ENCODE measurements around the gene SLC16A12.
A peak's percentile ranks its signal among the peaks of the same experiment; 100 is the strongest.
"Not testable (repeated sequence)": the region's sequence is repeated elsewhere in the genome, so short reads cannot be mapped to it uniquely, and the experiment has no call there.

The SLC16A12 gene

DNA sequence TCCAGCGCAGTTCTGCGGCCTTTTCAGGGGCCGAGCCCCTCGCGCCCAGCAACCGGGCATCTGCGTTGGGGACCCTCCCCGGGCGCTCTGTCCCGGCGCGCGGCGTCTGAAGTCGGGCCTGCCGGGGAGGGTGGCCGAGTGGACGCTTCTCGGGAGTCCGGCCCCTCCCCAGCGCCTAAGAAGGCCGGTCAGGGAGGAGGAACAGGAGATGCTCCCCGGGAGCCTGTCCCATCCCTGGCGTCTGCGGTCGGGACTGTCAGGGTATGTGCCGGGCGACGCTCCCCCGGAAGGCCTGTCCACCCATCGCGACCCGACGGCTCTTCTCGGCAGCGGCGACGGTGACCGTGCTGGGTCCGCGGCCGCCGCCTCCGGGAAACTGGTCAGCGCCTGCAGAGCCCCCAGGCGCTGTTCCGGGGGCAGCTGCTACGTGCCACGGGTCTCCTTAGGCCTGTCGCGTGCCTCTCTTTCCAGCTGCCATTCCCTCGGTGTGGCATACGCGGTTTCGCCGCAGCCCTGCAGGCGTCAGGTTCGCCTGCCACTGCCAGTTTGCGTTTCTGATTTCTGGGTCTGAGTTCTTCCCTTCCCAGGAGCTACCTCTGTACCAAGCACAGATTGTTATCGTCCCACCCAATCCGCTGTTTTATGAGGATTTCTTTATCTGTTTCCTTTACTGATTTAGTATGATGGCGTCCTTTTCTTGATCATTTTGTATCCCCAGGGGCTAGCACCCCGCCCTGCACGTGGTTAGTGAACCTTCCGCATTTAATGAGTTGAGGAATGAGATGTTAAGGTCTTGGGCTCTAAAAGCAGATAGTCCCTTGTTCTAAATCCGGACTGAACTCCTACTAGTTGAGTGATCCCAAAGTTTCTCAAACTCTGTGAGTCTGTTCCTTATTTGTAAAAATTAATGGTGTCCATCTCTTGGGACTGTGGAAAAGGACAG lies 120.2 kb downstream of the SLC16A12 start:
- no peak for DNase-seq

DNA sequence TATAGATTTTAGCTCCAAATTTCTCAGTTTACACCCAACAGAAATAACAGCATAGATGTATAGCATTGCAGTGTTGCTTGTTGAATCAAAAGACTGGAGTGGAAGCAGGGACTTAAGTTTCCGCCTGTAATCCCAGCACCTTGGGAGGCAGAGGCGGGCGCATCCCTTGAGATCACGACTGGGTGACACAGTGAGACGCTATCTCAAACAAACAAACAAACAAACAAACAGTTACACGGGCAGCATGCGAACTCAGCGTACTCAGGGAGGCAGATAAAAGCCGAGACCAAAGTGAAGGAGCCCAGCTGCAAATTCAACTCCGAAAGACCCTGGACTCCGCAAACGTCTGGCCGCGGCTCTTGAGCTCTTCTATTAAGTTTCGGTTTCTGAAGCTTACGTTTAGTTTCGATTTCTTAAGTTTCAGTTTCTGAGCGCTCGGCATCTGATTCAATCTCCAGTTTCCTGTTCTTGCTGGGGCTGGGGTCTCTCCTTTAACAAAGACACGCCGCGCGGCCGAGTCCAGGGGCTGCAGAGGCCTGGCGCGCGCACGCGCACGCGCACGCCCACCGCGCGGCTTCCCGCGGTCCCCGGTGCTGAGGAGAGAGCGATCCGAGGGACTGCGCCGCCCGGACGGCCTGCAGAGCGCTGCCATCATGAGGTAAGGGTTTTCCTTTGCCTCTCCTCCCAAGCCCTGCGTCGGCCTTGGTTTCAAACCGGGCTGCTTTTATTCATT lies 121.1 kb downstream of the SLC16A12 start, which contains the start of gene IFIT5:
IFIT5 (plus strand) TSS at position 423 of the 733 bp plus-strand sequence; CDS start at position 654, 231 bp downstream.
- DNase-seq, result no peak

DNA sequence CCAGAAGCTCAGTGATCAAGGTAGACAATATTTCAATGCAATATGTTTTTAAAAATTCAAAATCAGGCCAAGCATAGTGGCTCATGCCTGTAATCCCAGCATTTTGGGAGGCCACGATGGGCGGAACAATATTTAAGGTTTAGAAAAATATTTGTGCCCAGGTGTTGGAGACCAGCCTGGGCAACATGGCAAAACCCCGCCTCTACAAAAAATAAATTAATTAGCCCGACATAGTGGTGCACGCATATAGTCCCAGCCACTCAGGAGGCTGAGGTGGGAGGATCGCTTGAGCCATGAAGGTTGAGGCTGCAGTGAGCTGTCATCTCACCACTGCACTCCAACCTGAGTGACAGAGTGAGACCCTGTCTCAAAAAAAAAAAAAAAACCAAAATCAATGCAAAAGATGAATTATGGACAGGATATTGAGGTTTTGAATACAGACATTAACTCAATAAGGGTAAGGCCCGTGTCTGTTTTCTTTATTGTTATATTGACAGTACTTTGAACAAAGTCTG lies 121.9 kb downstream of the SLC16A12 start:
- DNase-seq, result no peak

DNA sequence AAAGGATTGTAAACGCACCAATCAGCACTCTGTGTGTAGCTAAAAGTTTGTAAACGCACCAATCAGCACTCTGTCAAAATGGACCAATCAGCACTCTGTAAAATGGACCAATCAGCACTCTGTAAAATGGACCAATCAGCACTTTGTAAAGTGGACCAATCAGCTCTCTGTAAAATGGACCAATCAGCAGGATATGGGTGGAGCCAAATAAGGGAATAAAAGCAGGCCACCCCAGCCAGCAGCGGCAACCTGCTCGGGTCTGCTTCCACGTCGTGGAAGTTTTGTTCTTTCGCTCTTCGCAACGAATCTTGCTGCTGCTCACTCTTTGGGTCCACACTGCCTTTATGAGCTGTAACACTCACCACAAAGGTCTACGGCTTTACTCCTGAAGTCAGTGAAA lies 123.1 kb downstream of the SLC16A12 start:
- not testable (repeated sequence) for DNase-seq

DNA sequence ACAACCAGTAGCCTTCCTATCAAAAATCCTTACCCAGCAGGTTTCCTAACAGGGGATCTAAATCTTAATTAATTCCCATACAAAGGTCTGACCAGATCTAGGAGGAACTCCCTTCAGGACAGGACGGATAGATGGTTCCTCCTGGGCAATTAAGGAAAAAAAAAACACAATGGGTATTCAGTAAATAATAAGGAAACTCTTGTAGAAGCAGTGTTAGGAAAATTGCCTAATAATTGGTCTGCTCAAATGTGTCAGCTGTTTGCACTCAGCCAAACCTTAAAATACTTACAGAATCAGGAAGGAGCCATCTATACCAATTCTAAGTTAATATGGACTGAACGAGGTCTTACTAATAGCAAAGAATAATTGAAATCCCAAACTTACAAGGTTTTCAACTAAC lies 124.3 kb downstream of the SLC16A12 start:
- DNase-seq, result not testable (repeated sequence)

GRCh38 chr10:89410551-89410950 lies 124.8 kb downstream of the SLC16A12 start:
- not testable (repeated sequence) for DNase-seq

DNA sequence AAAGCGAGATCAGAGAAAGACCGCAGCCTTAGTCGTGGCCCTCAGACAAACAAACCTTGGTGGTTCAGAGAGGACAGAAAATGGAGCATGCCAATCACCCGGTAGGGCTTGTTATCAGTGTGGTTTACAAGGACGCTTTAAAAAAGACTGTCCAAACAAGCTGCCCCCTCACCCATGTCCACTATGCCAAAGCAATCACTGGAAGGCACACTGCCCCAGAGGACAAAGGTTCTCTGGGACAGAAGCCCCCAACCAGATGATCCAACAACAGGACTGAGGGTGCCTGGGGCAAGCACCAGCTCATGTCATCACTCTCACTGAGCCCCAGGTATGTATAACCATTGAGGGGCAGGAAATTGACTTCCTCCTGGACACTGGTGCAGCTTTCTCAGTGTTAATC lies 126.1 kb downstream of the SLC16A12 start:
- not testable (repeated sequence) for DNase-seq

DNA sequence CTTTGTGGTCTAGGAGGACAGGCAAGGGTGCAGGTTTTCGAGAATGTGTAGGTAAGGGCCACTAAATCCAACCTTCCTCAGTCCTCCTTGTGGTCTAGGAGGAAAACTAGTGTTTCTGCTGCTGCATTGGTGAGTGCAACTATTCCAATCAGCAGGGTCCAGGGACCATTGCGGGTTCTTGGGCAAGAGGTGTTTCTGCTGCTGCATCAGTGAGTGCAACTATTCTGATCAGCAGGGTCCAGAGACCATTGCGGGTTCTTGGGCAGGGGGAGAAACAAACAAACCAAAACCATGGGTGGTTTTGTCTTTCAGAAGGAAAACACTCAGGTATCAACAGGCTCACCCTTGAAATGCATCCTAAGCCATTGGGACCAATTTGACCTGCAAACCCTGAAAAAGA lies 127.6 kb downstream of the SLC16A12 start:
- DNase-seq, result not testable (repeated sequence)

GRCh38 chr10:89406178-89406577 lies 129.2 kb downstream of the SLC16A12 start:
- DNase-seq, result not testable (repeated sequence)

DNA sequence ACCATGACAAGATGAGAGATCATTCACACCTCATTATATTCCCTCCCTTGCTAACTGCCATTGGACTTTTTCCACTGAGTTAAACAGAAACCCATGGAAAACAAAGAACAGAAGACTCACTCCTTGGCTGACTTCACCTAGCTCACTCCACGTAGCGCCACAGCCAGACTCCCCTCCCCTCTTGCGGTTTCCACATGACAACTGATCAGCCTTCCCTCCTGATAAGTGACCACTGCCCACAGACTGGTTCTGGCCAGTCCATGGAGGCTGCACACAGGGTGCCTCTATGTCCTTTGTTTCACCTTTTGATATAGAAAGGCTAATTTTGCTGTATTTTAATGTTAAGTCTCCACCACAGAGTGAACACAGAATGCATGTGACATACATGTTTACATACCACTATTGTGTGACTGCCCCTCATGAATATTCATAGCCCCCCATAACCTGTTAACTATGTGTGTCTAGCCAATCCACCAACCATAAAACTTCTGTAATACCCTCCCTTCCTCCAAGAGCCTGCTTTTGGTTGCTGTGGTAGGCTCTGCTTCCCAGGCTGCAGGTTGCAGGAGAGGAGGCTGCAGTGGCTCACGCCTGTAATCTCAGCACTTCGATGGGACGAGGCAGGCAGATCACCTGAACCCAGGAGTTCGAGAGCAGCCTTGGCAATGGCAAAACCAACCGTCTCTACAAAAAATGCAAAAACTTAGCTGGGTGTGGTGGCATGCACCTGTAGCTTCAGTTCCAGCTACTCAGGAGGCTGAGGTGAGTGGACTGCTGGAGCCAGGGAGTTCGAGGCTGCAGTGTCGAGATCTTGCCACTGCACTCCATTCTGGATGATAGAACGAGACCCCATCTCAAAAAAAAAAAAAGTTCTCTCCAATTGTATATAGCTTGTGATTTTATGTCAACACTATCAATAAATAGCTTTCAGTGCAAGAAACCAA lies 131.0 kb downstream of the SLC16A12 start:
- DNase-seq, result no peak

- no peak for DNase-seq
Observed at GRCh38 chr10:89403043-89403442, 132.4 kb downstream of the SLC16A12 start.

DNA sequence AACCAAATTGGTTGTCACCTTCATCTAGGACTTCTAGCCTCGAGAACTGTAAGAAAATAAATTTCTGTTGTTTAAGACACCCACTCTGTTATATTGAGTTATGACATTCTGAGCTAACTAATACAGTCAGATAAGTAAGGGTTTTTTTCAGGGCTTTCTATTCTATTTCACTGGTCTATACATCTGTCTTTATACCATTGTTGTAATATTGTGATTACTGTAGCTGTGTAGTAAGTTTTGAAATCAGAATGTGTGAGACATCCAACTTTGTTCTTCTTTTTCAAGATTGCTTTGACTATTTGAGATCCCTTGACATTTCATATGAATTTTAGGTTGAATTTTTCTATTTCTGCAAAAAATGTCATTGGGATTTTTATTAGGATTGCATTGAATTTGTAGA lies 135.4 kb downstream of the SLC16A12 start:
- DNase-seq, result no peak

- no peak for DNase-seq
Observed at GRCh38 chr10:89398003-89398749, 137.2 kb downstream of the SLC16A12 start.

GRCh38 chr10:89395141-89395540 lies 140.3 kb downstream of the SLC16A12 start:
- DNase-seq, result no peak

DNA sequence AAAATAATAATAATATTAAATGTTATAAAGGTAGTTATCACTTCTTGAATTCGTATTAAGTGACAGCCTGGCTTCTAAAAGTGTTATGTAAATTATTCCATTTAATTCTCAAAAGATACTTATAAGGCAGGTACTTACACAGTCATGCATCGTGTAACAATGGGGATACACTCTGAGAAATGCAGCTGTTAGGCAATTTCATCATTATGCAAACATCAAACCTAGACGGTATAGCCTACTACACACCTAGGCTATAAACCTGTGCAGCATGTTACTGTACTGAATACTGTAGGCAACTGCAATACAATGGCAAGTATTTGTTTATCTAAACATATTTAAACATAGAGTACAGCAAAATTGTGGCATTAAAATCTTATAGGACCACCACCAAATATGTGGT lies 141.5 kb downstream of the SLC16A12 start:
- DNase-seq, result no peak

GRCh38 chr10:89392974-89393373 lies 142.4 kb downstream of the SLC16A12 start:
- peak; percentile 38 for DNase-seq

DNA sequence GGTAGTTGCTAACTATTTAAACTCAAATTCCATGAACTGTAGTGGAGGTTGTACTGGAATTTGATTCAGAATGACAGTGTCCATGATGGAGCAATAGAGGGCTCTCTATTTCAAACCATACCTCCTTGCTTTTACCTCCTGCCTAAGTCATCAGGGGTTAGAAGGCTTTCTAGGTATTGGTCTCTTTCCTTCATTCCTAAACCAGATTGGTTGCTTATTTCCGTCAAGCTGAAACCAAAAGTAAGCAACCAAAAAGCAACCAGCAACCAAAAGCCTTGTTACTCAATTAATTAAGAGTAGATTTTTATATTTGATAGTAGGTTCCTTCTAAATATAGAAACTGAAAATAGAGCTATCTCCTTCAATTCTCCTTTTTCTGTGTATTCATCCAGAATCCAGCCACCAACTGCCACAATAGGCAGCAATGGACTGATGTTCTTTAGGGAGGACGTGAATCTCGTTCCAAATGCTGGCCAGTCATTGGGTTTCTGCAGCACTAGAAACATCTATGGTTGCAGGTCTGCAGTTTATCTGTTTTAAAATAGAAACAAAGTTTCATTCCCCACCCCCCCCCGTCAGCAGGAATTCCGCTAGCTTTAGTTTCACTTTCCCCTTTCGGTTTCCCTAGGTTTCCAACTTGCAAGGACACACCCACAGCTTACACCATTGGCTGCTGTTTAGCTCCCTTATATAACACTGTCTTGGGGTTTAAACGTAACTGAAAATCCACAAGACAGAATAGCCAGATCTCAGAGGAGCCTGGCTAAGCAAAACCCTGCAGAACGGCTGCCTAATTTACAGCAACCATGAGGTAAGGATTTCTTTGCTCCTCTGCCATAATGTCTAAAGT lies 143.3 kb downstream of the SLC16A12 start, which contains the start of gene IFIT1:
IFIT1 (plus strand) TSS at position 717 of the 850 bp plus-strand sequence; CDS start at position 807, 90 bp downstream.
- DNase-seq, result peak; percentile 37

DNA sequence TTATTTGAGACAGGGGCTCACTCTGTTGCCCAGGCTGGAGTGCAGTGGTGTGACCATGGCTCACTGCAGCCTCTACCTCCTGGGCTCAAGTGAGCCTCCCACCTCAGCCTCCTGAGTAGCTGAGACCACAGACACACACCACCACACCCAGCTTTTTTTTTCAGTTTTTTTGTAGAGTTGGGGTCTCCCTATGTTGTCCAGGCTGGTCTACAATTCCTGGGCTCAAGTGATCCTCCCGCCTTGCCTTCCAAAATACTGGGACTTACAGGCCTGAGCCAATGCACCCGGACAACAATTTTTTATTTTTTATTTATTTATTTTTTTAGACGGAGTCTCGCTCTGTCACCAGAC lies 144.2 kb downstream of the SLC16A12 start:
- not testable (repeated sequence) for DNase-seq

DNA sequence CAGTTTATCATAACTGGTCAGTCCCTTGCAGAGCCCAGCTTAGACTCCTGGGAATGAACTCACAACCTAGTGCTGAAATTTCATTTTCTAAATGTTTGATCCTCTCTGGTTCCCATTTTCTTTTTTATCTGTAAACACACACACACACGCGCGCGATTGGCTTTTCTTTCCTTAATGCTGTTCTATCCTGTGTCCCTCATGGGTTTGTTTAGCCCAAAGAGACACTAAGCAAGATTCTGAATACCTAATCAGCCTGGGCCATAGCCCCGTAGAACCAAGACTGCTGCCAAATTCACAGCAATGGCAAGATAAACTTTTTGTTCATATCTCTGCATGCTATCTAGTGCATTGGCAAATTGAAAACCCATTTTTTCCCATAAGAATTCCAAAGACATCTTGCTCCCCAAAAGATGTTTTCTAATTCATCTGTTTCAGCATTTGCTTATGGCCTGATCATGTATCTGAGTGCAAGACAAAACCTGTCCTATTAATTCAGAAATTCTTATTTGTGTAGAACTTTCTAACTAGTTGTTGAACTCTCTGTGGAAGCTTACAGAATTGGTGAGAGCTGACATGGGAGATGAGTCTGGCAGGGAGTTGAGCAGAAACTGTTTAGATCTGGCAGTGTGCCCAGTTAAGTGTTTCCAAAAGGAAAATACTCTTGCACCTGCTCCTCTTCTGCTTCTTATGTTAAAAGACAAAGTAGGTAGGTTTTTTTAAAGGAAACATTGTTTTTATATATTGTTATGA lies 144.7 kb downstream of the SLC16A12 start:
- no peak for DNase-seq

GRCh38 chr10:89389254-89389653 lies 146.1 kb downstream of the SLC16A12 start:
- no peak for DNase-seq
